ENCODE results near the gene SMAD7.

- TF ChIP-seq POLR2A (IDR thresholded peaks at IDR 0.05) (no peak), CTCF (IDR thresholded peaks at IDR 0.05) (no peak), POLR2AphosphoS5 (IDR thresholded peaks at IDR 0.05; ENCODE audit: insufficient read depth in 1 of 2, low read depth in 1 of 2) (no peak)
Observed at GRCh38 chr18:48947560-48947959, 3.2 kb downstream of the SMAD7 start.

Measured in vagina (tissue), 2 donors.